ENCODE measurements around the gene ADAMTS5. TPM values are rescaled to one million over a fixed set of nuclear protein-coding genes. Genes with fewer than 3 reads are reported as not detected.

The ADAMTS5 gene
- total RNA-seq, result 1 to 10 TPM; 3.0 TPM

GRCh38 chr21:26967062-26967913 is at the start of gene ADAMTS5:
Gene ADAMTS5, minus strand, starts transcription at chr21:26967088. Its CDS starts 697 bp downstream, at chr21:26966391.
- peak; percentile 5 for DNase-seq (ENCODE audit: low spot score)
- intact Hi-C loops (cut with DNase I), result loop anchor here (5.0 to 10.0 kb wide), 4 partner anchors 508 to 1778 kb away; no protein-coding TSS in a partner anchor
- 2% methylated on average over 55 of the region's 55 CpGs for WGBS
- Histone ChIP-seq H3K27ac (peak within 1 kb of the TSS; percentile 42 to 66), H3K4me3 (peak within 1 kb of the TSS; percentile 33 to 40), H3K4me1 (replicated peaks) (no peaks in the 10 kb centered on the region), H3K27me3 (replicated peaks; ENCODE audit: insufficient read depth) (peaks cover 6% of the 10 kb centered on the region), H3K36me3 (no peaks in the 10 kb centered on the region), H3K9me3 (no peaks in the 10 kb centered on the region)
- no peak for TF ChIP-seq CTCF (IDR thresholded peaks at IDR 0.05)
- TF ChIP-seq POLR2AphosphoS5 (IDR thresholded peaks at IDR 0.05), result no peak
- TF ChIP-seq POLR2A (IDR thresholded peaks at IDR 0.05), result no peak

- no peaks in the 10 kb centered on the region for H3K9me3 ChIP-seq
- H3K27ac ChIP-seq, result no peak overlapping the region
- 48% methylated on average over 1 of the region's 1 CpG for WGBS
- no peak for DNase-seq (ENCODE audit: low spot score)
- H3K4me3 ChIP-seq, result no peak overlapping the region
- intact Hi-C loops (cut with DNase I), result no loop called here
- H3K4me1 ChIP-seq (replicated peaks), result no peaks in the 10 kb centered on the region
- H3K27me3 ChIP-seq (replicated peaks; ENCODE audit: insufficient read depth), result no peaks in the 10 kb centered on the region
- H3K36me3 ChIP-seq, result no peaks in the 10 kb centered on the region
- TF ChIP-seq POLR2AphosphoS5 (IDR thresholded peaks at IDR 0.05) (no peak), POLR2A (IDR thresholded peaks at IDR 0.05) (no peak), CTCF (IDR thresholded peaks at IDR 0.05) (no peak)
These were observed 34.6 kb upstream of the ADAMTS5 start for GRCh38 chr21:27001526-27001925.

GRCh38 chr21:26983576-26983975 is 16.7 kb upstream of the ADAMTS5 start:
- WGBS, result 93% methylated on average over 5 of the region's 5 CpGs
- TF ChIP-seq CTCF (IDR thresholded peaks at IDR 0.05) (no peak), POLR2A (IDR thresholded peaks at IDR 0.05) (no peak), POLR2AphosphoS5 (IDR thresholded peaks at IDR 0.05) (no peak)
- no peak overlapping the region for H3K4me3 ChIP-seq
- H3K27ac ChIP-seq, result no peak overlapping the region
- DNase-seq (ENCODE audit: low spot score), result no peak
- intact Hi-C loops (cut with DNase I), result no loop called here
- H3K4me1 ChIP-seq (replicated peaks), result no peaks in the 10 kb centered on the region
- no peaks in the 10 kb centered on the region for H3K27me3 ChIP-seq (replicated peaks; ENCODE audit: insufficient read depth)
- no peaks in the 10 kb centered on the region for H3K36me3 ChIP-seq
- no peaks in the 10 kb centered on the region for H3K9me3 ChIP-seq

DNA sequence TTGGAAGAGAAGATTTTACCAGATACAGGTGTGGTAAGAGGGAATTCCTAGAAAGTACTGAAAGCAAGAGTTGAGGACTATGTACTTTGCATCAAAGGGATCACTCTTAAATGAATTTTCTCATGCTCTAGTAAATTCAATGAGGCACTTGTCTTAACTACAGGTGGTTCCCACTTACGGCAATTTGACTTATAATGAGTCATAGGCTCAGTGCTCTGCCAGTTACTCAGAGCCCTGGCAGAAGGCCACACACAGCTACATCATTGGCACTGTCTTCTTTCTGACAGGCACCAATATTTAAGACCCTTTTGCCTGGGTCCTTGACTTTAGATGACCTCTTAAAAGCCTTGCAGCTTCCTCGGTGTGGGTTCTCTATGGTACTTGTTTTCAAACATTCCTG is 15.9 kb upstream of the ADAMTS5 start:
- 71% methylated on average over 2 of the region's 2 CpGs for WGBS
- Histone ChIP-seq H3K36me3 (no peaks in the 10 kb centered on the region), H3K27ac (no peak overlapping the region), H3K9me3 (no peaks in the 10 kb centered on the region), H3K27me3 (replicated peaks; ENCODE audit: insufficient read depth) (no peaks in the 10 kb centered on the region), H3K4me1 (replicated peaks) (no peaks in the 10 kb centered on the region), H3K4me3 (no peak overlapping the region)
- intact Hi-C loops (cut with DNase I), result no loop called here
- TF ChIP-seq POLR2AphosphoS5 (IDR thresholded peaks at IDR 0.05) (no peak), POLR2A (IDR thresholded peaks at IDR 0.05) (no peak), CTCF (IDR thresholded peaks at IDR 0.05) (no peak)
- no peak for DNase-seq (ENCODE audit: low spot score)

- Histone ChIP-seq H3K4me3 (no peak overlapping the region), H3K27ac (no peak overlapping the region), H3K27me3 (replicated peaks; ENCODE audit: insufficient read depth) (no peaks in the 10 kb centered on the region), H3K36me3 (no peaks in the 10 kb centered on the region), H3K4me1 (replicated peaks) (no peaks in the 10 kb centered on the region), H3K9me3 (no peaks in the 10 kb centered on the region)
- no peak for DNase-seq (ENCODE audit: low spot score)
- intact Hi-C loops (cut with DNase I), result no loop called here
- TF ChIP-seq CTCF (IDR thresholded peaks at IDR 0.05) (no peak), POLR2AphosphoS5 (IDR thresholded peaks at IDR 0.05) (no peak), POLR2A (IDR thresholded peaks at IDR 0.05) (no peak)
- 61% methylated on average over 3 of the region's 3 CpGs for WGBS
These were observed 10.9 kb upstream of the ADAMTS5 start for GRCh38 chr21:26977746-26978145.
